Ovary (tissue), 9 donors: ENCODE results near the gene TBC1D16. TPM values are rescaled to one million over a fixed set of nuclear protein-coding genes. Genes with fewer than 3 reads are reported as not detected.

Experiments used
- DNase-seq, 5 donors: peaks; one replicate each; pipeline ENCODE4 v3.0.0-alpha.2; 2019 to 2020
- H3K27ac ChIP-seq, 2 donors: fragments of 200-600 bp; one replicate each; pipeline versions ENCODE4 v1.5.1 to v1.8.0; 2019 to 2022
- H3K27me3 ChIP-seq: fragments of 200-600 bp; one replicate; pipeline ENCODE4 v1.8.0; 2022
- H3K36me3 ChIP-seq: fragments of 200-600 bp; sonication (generic); one replicate; pipeline ENCODE4 v1.5.1; 2019
- H3K4me1 ChIP-seq: one replicate; pipeline ENCODE4 v1.8.1; 2013; ENCODE audit warnings: mild to moderate bottlenecking, moderate library complexity; ENCODE audit not compliant: insufficient read depth
- H3K4me3 ChIP-seq: fragments of 200-600 bp; sonication (generic); one replicate; pipeline ENCODE4 v1.5.1; 2017
- H3K9me3 ChIP-seq, 2 donors: fragments of 200-600 bp in 1 of 2; sonication (generic) in 1 of 2; one replicate each; pipeline versions ENCODE4 v1.5.1 to v1.8.1; 2013 to 2019; ENCODE audit warnings: mild to moderate bottlenecking in 1 of 2, moderate library complexity in 1 of 2
- CTCF ChIP-seq, 3 donors: fragments of 450-650 bp in 2 of 3; fragments of 200-600 bp in 1 of 3; IDR thresholded peaks; one replicate each; pipeline versions ENCODE4 v1.5.1 to v1.8.0; 2016 to 2022; ENCODE audit warnings: antibody characterized with exemption in 3 of 3, mild to moderate bottlenecking in 1 of 3
- EP300 ChIP-seq: sonication (generic); formaldehyde crosslinking; IDR thresholded peaks from one replicate; pipeline ENCODE4 v1.6.1; 2017; ENCODE audit warnings: antibody characterized with exemption
- POLR2A ChIP-seq: fragments of 450-650 bp; IDR thresholded peaks from one replicate; pipeline ENCODE4 v1.6.1; 2017; ENCODE audit warnings: antibody characterized with exemption, mild to moderate bottlenecking, moderate library complexity
- WGBS, 3 donors: extraction: QIAGEN DNeasy Blood & Tissue Kit in 1 of 3; methylation state at CpG; one replicate each; pipeline versions ENCODE4 v1.1.5 to v1.1.7; 2013 to 2017; 5-methylcytosine and 5-hydroxymethylcytosine counted together
- intact Hi-C, 4 donors: fragments of 100-400 bp; cut with DNase I; formaldehyde crosslinking; loops; one replicate each; pipeline versions ENCODE4 v1.11.0 to v1.15.1; 2022 to 2023
- polyA plus RNA-seq, 2 donors: library from polyadenylated mRNA; stranded (reverse); fragments of 200-250 nt in 1 of 2; fragments of 350-450 nt in 1 of 2; fragmentation: Illumina TruSeq in 1 of 2; extraction: RNeasy Lipid Tissue Mini Kit (QIAGEN cat#74804) in 1 of 2; gene quantifications; one replicate each; pipeline ENCODE4 v1.2.3, GENCODE V29; 2013 to 2014
- total RNA-seq, 7 donors: library from RNA; depleted of rRNA in 2 of 7; stranded (reverse); fragments of >200 nt in 2 of 7; fragmentation: NEBNext Ultra II Directional in 3 of 7; extraction: Animal tissue kit (Norgen Biotek cat#: 25700) in 3 of 7; gene quantifications; one replicate each; pipeline versions ENCODE4 v1.1.0 to v1.2.4, GENCODE V29; 2016 to 2023
- donor health status: DM: no; HTN: no; CAD: no; lungs with moderate emphysema.
- donor health status: DM: no; HTN: no; CAD: no.
- donor health status: Bipolar disorder and iron deficiency.
- donor health status: DM: yes; HTN: yes; CAD: no.
- donor health status: DM: no; HTN: no; CAD: no.
- donor health status: DM: yes; HTN: yes; CAD: no.

TBC1D16 gene
- total and polyA plus RNA-seq, 9 donors, result 9.3 to 40.5 (median 27.1) TPM

- intact Hi-C loops, result loop anchor here in 1 of 4 donors (10.0 kb wide), 1 partner anchor 132 kb away; no protein-coding TSS in a partner anchor
- no peaks in the 10 kb centered on the region for H3K36me3 ChIP-seq
- TF ChIP-seq CTCF (IDR thresholded peaks at IDR 0.05) (no peak), POLR2A (no peak), EP300 (no peak)
- H3K4me3 ChIP-seq, result no peak overlapping the region
- H3K9me3 ChIP-seq, result no peaks in the 10 kb centered on the region
- no peak overlapping the region for H3K27ac ChIP-seq
- 95 to 96% (median 96%) methylated on average over 14 of the region's 14 CpGs for WGBS, 3 donors
- H3K27me3 ChIP-seq, result no peaks in the 10 kb centered on the region
- peak in 1 of 5 donors; percentile 23 for DNase-seq
- H3K4me1 ChIP-seq, result peaks cover 17% of the 10 kb centered on the region
These were observed 59.2 kb downstream of the TBC1D16 start for GRCh38 chr17:79976451-79976850.

GRCh38 chr17:79975498-79976134 is 60.1 kb downstream of the TBC1D16 start:
- H3K4me3 ChIP-seq, result no peak overlapping the region
- 96 to 97% (median 97%) methylated on average over 20 of the region's 20 CpGs for WGBS, 3 donors
- no peak overlapping the region for H3K27ac ChIP-seq
- TF ChIP-seq CTCF (IDR thresholded peaks at IDR 0.05) (no peak), POLR2A (no peak), EP300 (no peak)
- intact Hi-C loops, result loop anchor here in 1 of 4 donors (10.0 kb wide), 1 partner anchor 131 kb away; no protein-coding TSS in a partner anchor
- peaks cover 17% of the 10 kb centered on the region for H3K4me1 ChIP-seq
- no peaks in the 10 kb centered on the region for H3K9me3 ChIP-seq
- no peaks in the 10 kb centered on the region for H3K27me3 ChIP-seq
- no peaks in the 10 kb centered on the region for H3K36me3 ChIP-seq
- peak in 1 of 5 donors; percentile 24 for DNase-seq

- H3K4me3 ChIP-seq, result no peak overlapping the region
- H3K27me3 ChIP-seq, result no peaks in the 10 kb centered on the region
- no peak overlapping the region for H3K27ac ChIP-seq
- H3K4me1 ChIP-seq, result peaks cover 17% of the 10 kb centered on the region
- intact Hi-C loops, result loop anchor here in 1 of 4 donors (10.0 kb wide), 1 partner anchor 130 kb away; no protein-coding TSS in a partner anchor
- 77 to 90% (median 79%) methylated on average over 23 of the region's 23 CpGs for WGBS, 3 donors
- TF ChIP-seq POLR2A (no peak), CTCF (IDR thresholded peaks at IDR 0.05) (no peak), EP300 (no peak)
- DNase-seq, result peak in 2 of 5 donors; percentile 50 to 62
- H3K36me3 ChIP-seq, result no peaks in the 10 kb centered on the region
- no peaks in the 10 kb centered on the region for H3K9me3 ChIP-seq
These were observed 60.8 kb downstream of the TBC1D16 start for GRCh38 chr17:79974566-79975497.

GRCh38 chr17:79971651-79972050 is 64.0 kb downstream of the TBC1D16 start:
- Histone ChIP-seq H3K9me3 (no peaks in the 10 kb centered on the region), H3K4me3 (no peak overlapping the region), H3K36me3 (no peaks in the 10 kb centered on the region), H3K4me1 (no peaks in the 10 kb centered on the region), H3K27me3 (no peaks in the 10 kb centered on the region), H3K27ac (no peak overlapping the region)
- 92 to 97% (median 94%) methylated on average over 9 of the region's 9 CpGs for WGBS, 3 donors
- intact Hi-C loops, result loop anchor here in 1 of 4 donors (10.0 kb wide), 1 partner anchor 127 kb away; no protein-coding TSS in a partner anchor
- TF ChIP-seq EP300 (no peak), POLR2A (no peak), CTCF (IDR thresholded peaks at IDR 0.05) (no peak)
- peak in 1 of 5 donors; percentile 9 for DNase-seq
